Peyer's patch (tissue), 4 donors: Measurements from ENCODE around the gene RAE1.

ENCODE experiments used
- POLR2A ChIP-seq, 2 donors: fragments of 450-650 bp; IDR thresholded peaks; one replicate each; pipeline ENCODE4 v1.5.1; 2017; ENCODE audit warnings: antibody characterized with exemption in 2 of 2, mild to moderate bottlenecking in 2 of 2, moderate library complexity in 2 of 2
- TF ChIP-seq, protein P1 (sequence below), 6 experiments: fragments of 450-650 bp in 4 of 6; fragments of 200-600 bp in 2 of 6; sonication (generic) in 1 of 6; IDR thresholded peaks; one replicate each; pipeline ENCODE4 v1.5.1; 2017 to 2019; ENCODE audit warnings: antibody characterized with exemption in 6 of 6, mild to moderate bottlenecking in 3 of 6, moderate library complexity in 1 of 6

DNA sequence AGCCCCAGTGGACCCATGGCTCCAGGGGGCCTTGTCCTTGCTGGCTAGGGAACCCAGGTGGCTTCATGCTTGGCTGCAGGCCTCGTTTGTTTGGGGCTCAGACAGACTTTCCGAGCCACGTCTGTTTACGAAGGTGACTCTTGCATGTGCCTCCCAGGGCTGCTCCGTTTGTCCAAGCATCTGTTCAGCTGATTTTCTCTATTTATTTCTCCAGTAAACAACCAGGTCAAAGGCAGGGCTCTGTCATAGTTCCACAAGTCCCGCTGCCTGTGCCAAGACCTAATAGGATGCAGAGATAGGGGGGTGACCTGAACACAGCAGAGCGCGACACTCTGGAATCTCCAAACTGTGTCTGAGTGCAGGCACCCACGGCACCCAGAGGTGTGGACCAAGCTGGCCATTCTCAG lies 34.3 kb upstream of the RAE1 start:
- TF ChIP-seq, protein P1, sequence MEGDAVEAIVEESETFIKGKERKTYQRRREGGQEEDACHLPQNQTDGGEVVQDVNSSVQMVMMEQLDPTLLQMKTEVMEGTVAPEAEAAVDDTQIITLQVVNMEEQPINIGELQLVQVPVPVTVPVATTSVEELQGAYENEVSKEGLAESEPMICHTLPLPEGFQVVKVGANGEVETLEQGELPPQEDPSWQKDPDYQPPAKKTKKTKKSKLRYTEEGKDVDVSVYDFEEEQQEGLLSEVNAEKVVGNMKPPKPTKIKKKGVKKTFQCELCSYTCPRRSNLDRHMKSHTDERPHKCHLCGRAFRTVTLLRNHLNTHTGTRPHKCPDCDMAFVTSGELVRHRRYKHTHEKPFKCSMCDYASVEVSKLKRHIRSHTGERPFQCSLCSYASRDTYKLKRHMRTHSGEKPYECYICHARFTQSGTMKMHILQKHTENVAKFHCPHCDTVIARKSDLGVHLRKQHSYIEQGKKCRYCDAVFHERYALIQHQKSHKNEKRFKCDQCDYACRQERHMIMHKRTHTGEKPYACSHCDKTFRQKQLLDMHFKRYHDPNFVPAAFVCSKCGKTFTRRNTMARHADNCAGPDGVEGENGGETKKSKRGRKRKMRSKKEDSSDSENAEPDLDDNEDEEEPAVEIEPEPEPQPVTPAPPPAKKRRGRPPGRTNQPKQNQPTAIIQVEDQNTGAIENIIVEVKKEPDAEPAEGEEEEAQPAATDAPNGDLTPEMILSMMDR (IDR thresholded peaks at IDR 0.05): no peak
- no peak for TF ChIP-seq POLR2A (IDR thresholded peaks at IDR 0.05)
